HepG2 (cell line): ENCODE measurements around the gene SPINT3. TPM values are rescaled to one million over a fixed set of nuclear protein-coding genes. Genes with fewer than 3 reads are reported as not detected.
A peak's percentile ranks its signal among the peaks of the same experiment; 100 is the strongest.

ENCODE experiments used
- ARHGAP35 ChIP-seq: sonication (generic); formaldehyde crosslinking; IDR thresholded peaks from 2 replicates; pipeline ENCODE4 v1.9.0; 2022; ENCODE audit warnings: mild to moderate bottlenecking, inconsistent platforms, moderate library complexity, missing genetic modification reagents, borderline replicate concordance
- ARID4A ChIP-seq: sonication (generic); formaldehyde crosslinking; IDR thresholded peaks from 2 replicates; pipeline ENCODE4 v1.5.0; 2020; ENCODE audit warnings: mild to moderate bottlenecking, missing genetic modification reagents, borderline replicate concordance
- ATF5 ChIP-seq: sonication (generic); formaldehyde crosslinking; IDR thresholded peaks from 2 replicates; pipeline ENCODE4 v1.4.0; 2020; ENCODE audit warnings: mild to moderate bottlenecking, low read depth, missing genetic modification reagents
- CBX1 ChIP-seq: IDR thresholded peaks from one replicate; pipeline ENCODE4 v1.6.1; 2016; ENCODE audit warnings: antibody characterized with exemption, low read depth
- ELF3 ChIP-seq: IDR thresholded peaks from 2 replicates; pipeline ENCODE4 v1.6.1; 2016; ENCODE audit warnings: missing genetic modification reagents, missing compliant biosample characterization
- GABPB1 ChIP-seq: IDR thresholded peaks from 2 replicates; pipeline ENCODE4 v1.6.1; 2016; ENCODE audit warnings: mild to moderate bottlenecking, missing genetic modification reagents, moderate library complexity, missing compliant biosample characterization
- HNRNPLL ChIP-seq: fragments of 200-400 bp; formaldehyde crosslinking; IDR thresholded peaks from 2 replicates; pipeline ENCODE4 v1.6.1; 2017; ENCODE audit warnings: mild to moderate bottlenecking, low read depth, low read length; ENCODE audit not compliant: poor library complexity, severe bottlenecking
- KDM1A ChIP-seq: IDR thresholded peaks from 2 replicates; pipeline ENCODE4 v1.6.1; 2016; ENCODE audit warnings: missing compliant biosample characterization
- MEIS1 ChIP-seq: sonication (generic); formaldehyde crosslinking; IDR thresholded peaks from 2 replicates; pipeline ENCODE4 v1.9.0; 2021; ENCODE audit warnings: mild to moderate bottlenecking, missing genetic modification reagents, moderate library complexity, borderline replicate concordance
- NFAT5 ChIP-seq: sonication (generic); formaldehyde crosslinking; IDR thresholded peaks from 2 replicates; pipeline ENCODE4 v1.4.0; 2020; ENCODE audit warnings: missing genetic modification reagents
- NFE2L1 ChIP-seq: sonication (generic); formaldehyde crosslinking; IDR thresholded peaks from 2 replicates; pipeline ENCODE4 v1.4.0; 2020; ENCODE audit warnings: missing genetic modification reagents, mild to moderate bottlenecking, borderline replicate concordance
- TAF15 ChIP-seq: fragments of 200-400 bp; formaldehyde crosslinking; IDR thresholded peaks from one replicate; pipeline ENCODE4 v1.6.1; 2018; ENCODE audit warnings: mild to moderate bottlenecking, low read depth, low read length; ENCODE audit not compliant: poor library complexity, severe bottlenecking
- ZNF7 ChIP-seq: IDR thresholded peaks from 2 replicates; pipeline ENCODE4 v1.6.1; 2016; ENCODE audit warnings: missing biosample characterization, missing genetic modification reagents
- polyA plus RNA-seq, 8 experiments: library from polyadenylated mRNA; depleted of rRNA in 3 of 8; stranded (reverse) in 7 of 8; unstranded in 1 of 8; fragments of >200 nt; fragmentation: Illumina TruSeq in 4 of 8; extraction: Trizol in 4 of 8; gene quantifications; 2 replicates each; pipeline versions ENCODE4 v1.2.1 to v1.2.3, GENCODE V29; 2011 to 2016; ENCODE audit warnings: low read depth in 4 of 8, missing spikeins in 1 of 8, mixed read lengths in 1 of 8; ENCODE audit not compliant: insufficient read depth in 1 of 8
- total RNA-seq, 5 experiments: library from RNA; depleted of rRNA; stranded (reverse); fragments of >200 nt; fragmentation: Illumina TruSeq; extraction: Trizol; gene quantifications; 2 replicates each; pipeline ENCODE4 v1.2.3, GENCODE V29; 2016; ENCODE audit warnings: low read depth in 1 of 5

Gene SPINT3
- total and polyA plus RNA-seq, 2 of the 13 experiments (the other 11 are each of a cell fraction or from before 2014, with no cell fraction given): not detected

GRCh38 chr20:45470262-45470931, 45.0 kb downstream of the SPINT3 start (continued):
- peak; percentile 46; the same call in 1 of the 2 replicates for TF ChIP-seq NFAT5 (CRISPR knock-in tag)
- TF ChIP-seq ARHGAP35 (CRISPR knock-in tag): peak; percentile 72; the same call in 1 of the 2 replicates
- TF ChIP-seq HNRNPLL: peak; percentile 57
- 0 out of 2 replicates have a peak, but pooled peaks have one; percentile 37 for TF ChIP-seq ZNF7 (CRISPR knock-in tag)
- peak; percentile 38 for TF ChIP-seq TAF15
- no peak for TF ChIP-seq CBX1
- peak; percentile 17; the same call in 1 of the 2 replicates for TF ChIP-seq ARID4A (CRISPR knock-in tag)
- no peak for TF ChIP-seq KDM1A (CRISPR knock-in tag)
- no peak for TF ChIP-seq NFE2L1 (CRISPR knock-in tag)
- no peak for TF ChIP-seq ATF5 (CRISPR knock-in tag)
- peak; percentile 59; the same call in 1 of the 2 replicates for TF ChIP-seq MEIS1 (CRISPR knock-in tag)
- TF ChIP-seq ELF3 (CRISPR knock-in tag): 0 out of 2 replicates have a peak, but pooled peaks have one; percentile 13
- peak; percentile 67; the same call in 1 of the 2 replicates for TF ChIP-seq GABPB1
